OCI-LY1 (cell line): ENCODE results near the gene SNX8.
"Not testable (repeated sequence)": the region's sequence is repeated elsewhere in the genome, so short reads cannot be mapped to it uniquely, and the experiment has no call there.

ENCODE experiments used
- EZH2 ChIP-seq: fragments of 200-600 bp; sonication (generic), shearing (Covaris generic); IDR thresholded peaks from 2 replicates; pipeline ENCODE4 v1.8.0; 2017; ENCODE audit warnings: borderline replicate concordance, mixed run types, mild to moderate bottlenecking, antibody characterized with exemption, low read length, moderate library complexity, mixed read lengths
- TF ChIP-seq, protein P1 (sequence below): fragments of 200-600 bp; sonication (generic), shearing (Covaris generic); IDR thresholded peaks from 2 replicates; pipeline ENCODE4 v1.5.1; 2017; ENCODE audit warnings: mild to moderate bottlenecking, antibody characterized with exemption, low read length, moderate library complexity, mixed read lengths

- not testable (repeated sequence) for TF ChIP-seq EZH2
- TF ChIP-seq, protein P1, sequence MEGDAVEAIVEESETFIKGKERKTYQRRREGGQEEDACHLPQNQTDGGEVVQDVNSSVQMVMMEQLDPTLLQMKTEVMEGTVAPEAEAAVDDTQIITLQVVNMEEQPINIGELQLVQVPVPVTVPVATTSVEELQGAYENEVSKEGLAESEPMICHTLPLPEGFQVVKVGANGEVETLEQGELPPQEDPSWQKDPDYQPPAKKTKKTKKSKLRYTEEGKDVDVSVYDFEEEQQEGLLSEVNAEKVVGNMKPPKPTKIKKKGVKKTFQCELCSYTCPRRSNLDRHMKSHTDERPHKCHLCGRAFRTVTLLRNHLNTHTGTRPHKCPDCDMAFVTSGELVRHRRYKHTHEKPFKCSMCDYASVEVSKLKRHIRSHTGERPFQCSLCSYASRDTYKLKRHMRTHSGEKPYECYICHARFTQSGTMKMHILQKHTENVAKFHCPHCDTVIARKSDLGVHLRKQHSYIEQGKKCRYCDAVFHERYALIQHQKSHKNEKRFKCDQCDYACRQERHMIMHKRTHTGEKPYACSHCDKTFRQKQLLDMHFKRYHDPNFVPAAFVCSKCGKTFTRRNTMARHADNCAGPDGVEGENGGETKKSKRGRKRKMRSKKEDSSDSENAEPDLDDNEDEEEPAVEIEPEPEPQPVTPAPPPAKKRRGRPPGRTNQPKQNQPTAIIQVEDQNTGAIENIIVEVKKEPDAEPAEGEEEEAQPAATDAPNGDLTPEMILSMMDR = not testable (repeated sequence)
Observed at GRCh38 chr7:2302743-2303397, 11.4 kb downstream of the SNX8 start.
